Measurements from ENCODE around the gene DRAM1.
"Not testable (repeated sequence)": the region's sequence is repeated elsewhere in the genome, so short reads cannot be mapped to it uniquely, and the experiment has no call there.

DRAM1 gene

DNA sequence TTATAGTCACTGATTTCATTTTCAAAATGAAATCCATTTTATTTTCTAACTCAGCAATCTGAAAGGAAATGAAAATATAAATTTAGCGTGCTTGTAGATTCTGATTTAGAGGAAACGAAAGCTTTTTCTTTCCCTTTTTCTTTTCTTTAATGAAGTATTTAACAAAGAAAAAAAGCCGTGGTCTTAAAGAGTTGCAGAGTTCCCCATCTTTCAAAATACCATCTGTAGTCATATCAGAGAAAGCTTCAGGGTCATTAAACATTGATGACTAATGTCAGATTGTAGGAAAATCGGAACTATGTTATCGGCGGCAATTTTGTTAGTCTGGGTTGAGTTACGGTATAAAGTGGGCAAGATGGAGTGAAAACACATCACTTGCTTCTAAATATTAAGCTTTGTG, 32.3 kb downstream of the DRAM1 start:
- Histone ChIP-seq H3K36me3 (ENCODE audit: control insufficient read depth, insufficient read depth, low read length) (no peaks in the 10 kb centered on the region), H3K4me3 (ENCODE audit: low read depth, low read length) (no peak overlapping the region), H3K27me3 (ENCODE audit: control insufficient read depth, insufficient read depth, low read length) (no peaks in the 10 kb centered on the region), H3K9me3 (ENCODE audit: control insufficient read depth, insufficient read depth, low read depth, low read length) (no peaks in the 10 kb centered on the region), H3K9ac (ENCODE audit: low read length) (no peak overlapping the region), H3K27ac (ENCODE audit: low read depth, low read length) (no peak overlapping the region), H3K4me1 (ENCODE audit: control insufficient read depth, insufficient read depth, low read length) (no peaks in the 10 kb centered on the region)

DNA sequence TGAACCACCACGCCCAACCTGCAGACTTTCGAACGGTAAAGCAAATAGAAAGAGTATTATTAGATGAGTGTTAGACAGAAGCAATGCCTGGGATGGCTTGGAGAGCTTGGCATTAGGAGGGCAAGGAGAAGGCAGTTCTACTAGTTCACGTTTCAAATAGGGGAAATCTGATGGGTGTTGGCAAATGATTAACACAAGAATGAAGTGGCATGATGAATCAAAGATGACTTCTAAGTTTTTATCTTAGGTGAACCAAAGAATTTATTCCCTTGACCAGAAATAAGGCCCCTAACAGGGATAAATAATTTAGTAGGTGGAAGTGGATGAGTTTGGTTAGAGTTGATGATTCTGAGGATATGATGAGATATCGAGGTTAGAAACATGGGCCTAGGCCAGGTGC, 38.5 kb downstream of the DRAM1 start:
- H3K4me3 ChIP-seq (ENCODE audit: low read depth, low read length): no peak overlapping the region
- no peaks in the 10 kb centered on the region for H3K9me3 ChIP-seq (ENCODE audit: control insufficient read depth, insufficient read depth, low read depth, low read length)
- H3K9ac ChIP-seq (ENCODE audit: low read length): no peak overlapping the region
- no peaks in the 10 kb centered on the region for H3K36me3 ChIP-seq (ENCODE audit: control insufficient read depth, insufficient read depth, low read length)
- H3K4me1 ChIP-seq (ENCODE audit: control insufficient read depth, insufficient read depth, low read length): no peaks in the 10 kb centered on the region
- no peak overlapping the region for H3K27ac ChIP-seq (ENCODE audit: low read depth, low read length)
- H3K27me3 ChIP-seq (ENCODE audit: control insufficient read depth, insufficient read depth, low read length): no peaks in the 10 kb centered on the region

DNA sequence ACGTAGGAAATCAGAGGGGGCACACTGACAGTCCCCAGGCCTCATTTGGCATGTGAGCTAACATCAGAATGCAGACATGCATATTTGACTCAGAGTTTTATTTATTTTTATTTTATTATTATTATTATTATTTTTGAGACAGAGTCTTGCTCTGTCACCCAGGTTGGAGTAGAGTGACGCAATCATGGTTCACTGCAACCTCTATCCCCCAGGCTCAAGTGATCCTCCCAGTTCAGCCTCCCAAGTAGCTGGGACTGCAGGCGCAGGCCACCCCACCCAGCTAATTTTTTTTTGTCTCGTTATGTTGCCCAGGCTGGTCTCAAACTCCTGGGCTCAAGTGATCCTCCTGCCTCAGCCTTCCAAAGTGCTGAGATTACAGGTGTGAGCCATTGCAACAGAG, 41.4 kb downstream of the DRAM1 start:
- not testable (repeated sequence) for H3K27ac ChIP-seq (ENCODE audit: low read depth, low read length); H3K36me3 ChIP-seq (ENCODE audit: control insufficient read depth, insufficient read depth, low read length); H3K9ac ChIP-seq (ENCODE audit: low read length); H3K4me3 ChIP-seq (ENCODE audit: low read depth, low read length); H3K27me3 ChIP-seq (ENCODE audit: control insufficient read depth, insufficient read depth, low read length); H3K4me1 ChIP-seq (ENCODE audit: control insufficient read depth, insufficient read depth, low read length); H3K9me3 ChIP-seq (ENCODE audit: control insufficient read depth, insufficient read depth, low read depth, low read length)

DNA sequence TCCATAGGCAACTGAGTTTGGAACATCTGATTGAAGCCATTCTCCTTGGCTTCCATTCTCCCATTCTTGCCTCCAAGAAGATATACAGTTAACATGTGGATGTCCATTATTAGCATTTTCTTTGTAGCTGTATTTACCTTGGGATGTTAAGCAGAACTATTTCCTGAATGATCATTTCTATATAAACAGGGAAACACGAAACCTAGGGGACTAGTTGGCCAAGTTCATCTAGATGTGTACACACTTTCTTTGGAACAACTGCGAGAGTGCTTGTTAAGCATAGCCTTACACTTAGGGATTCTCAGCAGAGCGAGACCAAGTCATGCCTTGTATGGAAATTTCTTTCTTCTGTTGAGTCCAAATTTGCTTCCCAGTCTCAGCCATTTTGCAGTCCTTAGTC, 42.1 kb downstream of the DRAM1 start:
- Histone ChIP-seq H3K4me3 (ENCODE audit: low read depth, low read length) (no peak overlapping the region), H3K27me3 (ENCODE audit: control insufficient read depth, insufficient read depth, low read length) (no peaks in the 10 kb centered on the region), H3K36me3 (ENCODE audit: control insufficient read depth, insufficient read depth, low read length) (no peaks in the 10 kb centered on the region), H3K9me3 (ENCODE audit: control insufficient read depth, insufficient read depth, low read depth, low read length) (no peaks in the 10 kb centered on the region), H3K4me1 (ENCODE audit: control insufficient read depth, insufficient read depth, low read length) (no peaks in the 10 kb centered on the region), H3K27ac (ENCODE audit: low read depth, low read length) (no peak overlapping the region), H3K9ac (ENCODE audit: low read length) (no peak overlapping the region)

DNA sequence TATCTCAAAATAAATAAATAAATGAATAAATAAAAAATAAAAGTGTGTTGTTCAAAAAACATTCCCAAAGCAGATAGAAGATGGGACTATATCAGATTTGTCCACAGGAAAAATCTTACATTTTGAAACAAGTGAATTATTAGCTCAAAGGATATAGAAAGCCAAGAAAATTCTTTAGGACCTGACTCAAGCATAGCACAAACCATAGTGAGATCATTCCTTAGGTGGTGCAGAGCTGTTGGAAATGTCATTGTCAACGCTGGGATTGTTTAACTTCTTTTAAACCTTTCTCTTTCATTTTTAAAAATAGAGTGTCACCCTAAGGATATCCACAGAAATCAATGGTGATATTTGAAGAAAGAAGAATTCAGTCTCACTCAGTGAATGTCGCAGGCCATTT, 43.5 kb downstream of the DRAM1 start:
- Histone ChIP-seq H3K9ac (ENCODE audit: low read length) (no peak overlapping the region), H3K27me3 (ENCODE audit: control insufficient read depth, insufficient read depth, low read length) (no peaks in the 10 kb centered on the region), H3K4me1 (ENCODE audit: control insufficient read depth, insufficient read depth, low read length) (no peaks in the 10 kb centered on the region), H3K4me3 (ENCODE audit: low read depth, low read length) (no peak overlapping the region), H3K9me3 (ENCODE audit: control insufficient read depth, insufficient read depth, low read depth, low read length) (no peaks in the 10 kb centered on the region), H3K27ac (ENCODE audit: low read depth, low read length) (no peak overlapping the region), H3K36me3 (ENCODE audit: control insufficient read depth, insufficient read depth, low read length) (no peaks in the 10 kb centered on the region)

DNA sequence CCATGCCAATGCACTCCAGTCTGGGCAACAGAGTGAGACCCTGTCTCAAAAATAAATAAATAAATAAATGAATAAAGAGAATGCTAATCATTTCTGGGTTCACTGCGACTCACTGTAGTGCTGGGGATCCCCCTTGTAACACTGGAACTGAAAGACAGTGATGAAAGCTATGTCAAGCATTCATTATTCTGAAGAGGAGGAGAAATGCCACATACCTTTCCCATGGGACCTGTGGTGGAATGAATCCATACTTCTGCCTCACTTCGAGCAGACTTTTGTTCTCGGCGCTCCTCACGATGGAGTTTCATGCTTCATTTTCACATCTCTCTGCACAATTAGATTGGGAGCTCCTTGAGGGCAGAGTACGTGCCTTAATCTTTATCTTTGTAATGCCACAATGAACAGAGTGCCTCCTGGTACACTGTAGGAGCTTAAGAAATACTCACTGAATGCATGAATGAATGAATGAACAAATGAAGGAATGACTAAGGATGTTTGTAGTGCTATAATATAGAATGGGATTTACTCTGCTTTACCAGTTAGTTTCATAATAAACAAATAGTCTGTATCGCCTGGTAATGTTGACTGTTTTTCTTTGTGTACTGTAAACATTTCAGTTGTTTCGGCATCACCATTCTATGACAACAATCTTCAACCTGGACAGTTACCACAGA, 45.8 kb downstream of the DRAM1 start:
- H3K9me3 ChIP-seq (ENCODE audit: control insufficient read depth, insufficient read depth, low read depth, low read length): no peaks in the 10 kb centered on the region
- H3K27me3 ChIP-seq (ENCODE audit: control insufficient read depth, insufficient read depth, low read length): no peaks in the 10 kb centered on the region
- no peak overlapping the region for H3K9ac ChIP-seq (ENCODE audit: low read length)
- no peak overlapping the region for H3K4me3 ChIP-seq (ENCODE audit: low read depth, low read length)
- no peak overlapping the region for H3K27ac ChIP-seq (ENCODE audit: low read depth, low read length)
- H3K36me3 ChIP-seq (ENCODE audit: control insufficient read depth, insufficient read depth, low read length): no peaks in the 10 kb centered on the region
- no peaks in the 10 kb centered on the region for H3K4me1 ChIP-seq (ENCODE audit: control insufficient read depth, insufficient read depth, low read length)

DNA sequence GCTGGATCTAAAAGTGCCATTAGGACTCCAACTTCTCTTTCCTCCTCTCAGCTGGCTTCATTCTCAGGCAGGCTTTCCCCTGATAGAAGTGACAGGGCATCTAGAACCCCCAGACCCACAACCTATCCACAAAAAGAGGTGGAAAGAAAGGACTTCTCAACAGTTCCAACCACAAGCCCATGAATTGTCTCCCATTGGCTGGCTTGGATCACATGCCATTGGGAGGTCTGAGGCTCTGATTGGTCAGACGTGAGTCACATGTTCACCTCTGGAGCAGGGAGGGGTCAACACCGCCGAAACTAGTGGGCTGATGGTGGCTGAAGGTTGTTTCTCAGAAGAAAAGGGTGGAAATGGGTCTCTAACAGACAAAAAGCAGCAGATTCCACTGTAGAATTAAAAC, 47.2 kb downstream of the DRAM1 start:
- Histone ChIP-seq H3K36me3 (ENCODE audit: control insufficient read depth, insufficient read depth, low read length) (no peaks in the 10 kb centered on the region), H3K9me3 (ENCODE audit: control insufficient read depth, insufficient read depth, low read depth, low read length) (no peaks in the 10 kb centered on the region), H3K4me3 (ENCODE audit: low read depth, low read length) (no peak overlapping the region), H3K9ac (ENCODE audit: low read length) (no peak overlapping the region), H3K4me1 (ENCODE audit: control insufficient read depth, insufficient read depth, low read length) (no peaks in the 10 kb centered on the region), H3K27me3 (ENCODE audit: control insufficient read depth, insufficient read depth, low read length) (no peaks in the 10 kb centered on the region), H3K27ac (ENCODE audit: low read depth, low read length) (no peak overlapping the region)

DNA sequence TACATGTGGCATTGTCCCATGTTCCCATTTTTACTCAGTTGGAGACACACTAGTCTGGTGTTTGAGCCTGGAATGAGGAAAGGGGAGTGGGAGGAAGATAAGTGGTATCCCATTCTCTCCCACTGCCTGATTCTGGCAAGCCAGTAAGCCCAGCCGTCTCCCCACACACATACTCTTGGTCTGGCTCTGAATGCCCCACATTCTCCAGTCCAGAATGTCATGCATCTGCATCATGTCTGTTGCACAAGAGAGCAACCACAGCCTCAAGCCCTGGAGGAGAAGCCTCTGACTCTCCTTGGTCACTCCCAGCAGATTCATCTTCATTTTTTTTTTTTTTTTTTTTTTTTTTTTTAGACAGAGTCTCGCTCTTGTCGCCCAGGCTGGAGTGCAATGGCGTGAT, 48.0 kb downstream of the DRAM1 start:
- Histone ChIP-seq H3K4me1 (ENCODE audit: control insufficient read depth, insufficient read depth, low read length) (no peaks in the 10 kb centered on the region), H3K9me3 (ENCODE audit: control insufficient read depth, insufficient read depth, low read depth, low read length) (no peaks in the 10 kb centered on the region), H3K9ac (ENCODE audit: low read length) (no peak overlapping the region), H3K4me3 (ENCODE audit: low read depth, low read length) (no peak overlapping the region), H3K27me3 (ENCODE audit: control insufficient read depth, insufficient read depth, low read length) (no peaks in the 10 kb centered on the region), H3K36me3 (ENCODE audit: control insufficient read depth, insufficient read depth, low read length) (no peaks in the 10 kb centered on the region), H3K27ac (ENCODE audit: low read depth, low read length) (no peak overlapping the region)

DNA sequence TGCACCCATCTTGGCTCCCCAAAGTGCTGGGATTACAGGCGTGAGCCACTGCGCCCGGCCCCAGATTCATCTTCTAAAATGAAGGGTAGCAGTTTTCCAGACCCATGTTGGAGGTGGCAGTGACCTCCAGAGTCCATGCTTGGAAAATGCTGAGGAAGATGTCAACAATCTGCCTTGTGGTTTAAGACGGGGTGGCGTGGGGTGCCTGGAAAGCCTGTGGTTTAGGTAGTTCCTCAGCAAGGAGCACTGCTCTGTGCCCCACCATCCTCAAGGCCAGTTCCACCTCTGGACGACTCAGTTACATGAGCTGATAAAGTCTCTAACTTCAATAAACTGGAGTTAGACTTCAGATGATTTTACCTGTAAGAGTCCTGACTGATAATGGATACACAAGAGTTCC, 48.6 kb downstream of the DRAM1 start:
- Histone ChIP-seq H3K36me3 (ENCODE audit: control insufficient read depth, insufficient read depth, low read length) (no peaks in the 10 kb centered on the region), H3K4me1 (ENCODE audit: control insufficient read depth, insufficient read depth, low read length) (no peaks in the 10 kb centered on the region), H3K27ac (ENCODE audit: low read depth, low read length) (no peak overlapping the region), H3K27me3 (ENCODE audit: control insufficient read depth, insufficient read depth, low read length) (no peaks in the 10 kb centered on the region), H3K9ac (ENCODE audit: low read length) (no peak overlapping the region), H3K9me3 (ENCODE audit: control insufficient read depth, insufficient read depth, low read depth, low read length) (no peaks in the 10 kb centered on the region), H3K4me3 (ENCODE audit: low read depth, low read length) (no peak overlapping the region)

DNA sequence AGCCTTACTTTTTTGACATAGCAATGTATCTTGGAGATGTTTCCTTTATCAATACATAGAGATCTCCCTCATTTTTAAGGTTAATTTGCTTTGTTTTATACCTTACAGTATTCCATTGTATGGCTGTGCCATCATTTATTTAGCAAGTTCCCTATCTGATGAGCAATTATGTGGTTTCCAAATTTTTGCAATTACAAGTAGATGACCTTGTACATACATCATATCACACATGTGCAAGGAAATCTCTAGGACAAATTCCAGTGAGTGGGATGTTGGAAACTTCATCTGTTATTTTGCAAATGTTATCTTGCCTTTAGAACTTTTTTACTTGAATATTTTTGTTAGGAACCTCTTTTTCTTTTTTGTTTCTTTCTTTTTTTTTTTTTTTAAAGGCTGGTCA, 49.7 kb downstream of the DRAM1 start:
- no peak overlapping the region for H3K9ac ChIP-seq (ENCODE audit: low read length)

DNA sequence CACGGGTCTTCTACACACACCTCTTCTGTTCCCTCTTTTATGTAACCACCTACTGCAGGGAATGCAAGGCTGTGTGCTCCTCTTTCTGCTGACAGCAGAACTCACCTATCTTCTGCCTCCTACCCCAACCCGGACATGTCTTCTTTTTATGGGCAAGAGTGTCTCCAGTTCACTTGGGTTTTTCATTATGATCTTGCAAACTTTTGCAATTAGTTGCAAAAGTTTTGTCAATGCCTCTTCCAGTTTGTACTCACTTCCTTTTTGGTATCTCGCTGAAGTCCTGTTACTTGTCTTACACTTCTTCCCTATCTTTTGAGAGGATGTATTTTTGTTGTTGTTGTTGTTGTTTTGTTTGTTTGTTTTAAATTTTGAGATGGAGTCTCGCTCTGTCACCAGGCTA, 50.6 kb downstream of the DRAM1 start:
- Histone ChIP-seq H3K9me3 (ENCODE audit: control insufficient read depth, insufficient read depth, low read depth, low read length) (no peaks in the 10 kb centered on the region), H3K27ac (ENCODE audit: low read depth, low read length) (no peak overlapping the region), H3K27me3 (ENCODE audit: control insufficient read depth, insufficient read depth, low read length) (no peaks in the 10 kb centered on the region), H3K9ac (ENCODE audit: low read length) (no peak overlapping the region), H3K4me3 (ENCODE audit: low read depth, low read length) (no peak overlapping the region), H3K4me1 (ENCODE audit: control insufficient read depth, insufficient read depth, low read length) (no peaks in the 10 kb centered on the region), H3K36me3 (ENCODE audit: control insufficient read depth, insufficient read depth, low read length) (no peaks in the 10 kb centered on the region)

More for the DNA sequence above, 49.7 kb downstream of the DRAM1 start:
- H3K9me3 ChIP-seq (ENCODE audit: control insufficient read depth, insufficient read depth, low read depth, low read length): no peaks in the 10 kb centered on the region
- no peak overlapping the region for H3K27ac ChIP-seq (ENCODE audit: low read depth, low read length)
- H3K27me3 ChIP-seq (ENCODE audit: control insufficient read depth, insufficient read depth, low read length): no peaks in the 10 kb centered on the region
- no peaks in the 10 kb centered on the region for H3K4me1 ChIP-seq (ENCODE audit: control insufficient read depth, insufficient read depth, low read length)
- H3K4me3 ChIP-seq (ENCODE audit: low read depth, low read length): no peak overlapping the region
- H3K36me3 ChIP-seq (ENCODE audit: control insufficient read depth, insufficient read depth, low read length): no peaks in the 10 kb centered on the region

DNA sequence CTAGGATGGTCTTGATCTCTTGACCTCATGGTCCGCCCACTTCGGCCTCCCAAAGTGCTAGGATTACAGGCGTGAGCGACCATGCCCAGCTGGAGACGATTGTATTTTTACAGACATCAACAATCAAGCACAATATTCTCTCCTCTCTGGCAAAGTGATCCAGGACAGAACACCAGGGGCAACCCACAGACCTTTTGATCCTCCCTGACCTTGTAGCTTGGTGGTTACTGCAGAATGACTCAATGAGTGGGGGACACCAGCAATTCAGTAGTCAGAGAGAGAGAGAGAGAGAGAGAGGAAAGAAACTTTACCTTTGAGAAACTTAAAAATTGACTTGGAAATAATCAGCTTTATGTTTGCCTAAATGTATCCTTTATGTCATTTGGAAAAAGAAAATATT, 51.2 kb downstream of the DRAM1 start:
- Histone ChIP-seq H3K27ac (ENCODE audit: low read depth, low read length) (no peak overlapping the region), H3K4me1 (ENCODE audit: control insufficient read depth, insufficient read depth, low read length) (no peaks in the 10 kb centered on the region), H3K36me3 (ENCODE audit: control insufficient read depth, insufficient read depth, low read length) (no peaks in the 10 kb centered on the region), H3K9ac (ENCODE audit: low read length) (no peak overlapping the region), H3K9me3 (ENCODE audit: control insufficient read depth, insufficient read depth, low read depth, low read length) (no peaks in the 10 kb centered on the region), H3K4me3 (ENCODE audit: low read depth, low read length) (no peak overlapping the region), H3K27me3 (ENCODE audit: control insufficient read depth, insufficient read depth, low read length) (no peaks in the 10 kb centered on the region)
